ENCODE measurements around the gene SEBOX. TPM values are rescaled to one million over a fixed set of nuclear protein-coding genes. Genes with fewer than 3 reads are reported as not detected.

SEBOX gene
- total RNA-seq, 4 donors from 2014 or later, result not detected

- intact Hi-C loops (cut with DNase I), result loop anchor here (10.0 kb wide), 1 partner anchor 286 kb away; the partner anchor contains the start of gene NLK
- WGBS, result 84% methylated on average over 4 of the region's 5 CpGs
- H3K4me1 ChIP-seq, result peaks cover 16 to 24% (median 19%) of the 10 kb centered on the region in 4 donors
- no peak overlapping the region for H3K27ac ChIP-seq (replicated peaks in 1 of 4)
- H3K36me3 ChIP-seq, result peaks cover 32 to 64% (median 51%) of the 10 kb centered on the region in 4 donors
- TF ChIP-seq EP300 (IDR thresholded peaks at IDR 0.05) (no peak), POLR2A (IDR thresholded peaks at IDR 0.05; ENCODE audit: low read depth) (no peak), POLR2AphosphoS5 (IDR thresholded peaks at IDR 0.05) (no peak), CTCF (IDR thresholded peaks at IDR 0.05) (no peak)
- H3K9me3 ChIP-seq, result no peaks in the 10 kb centered on the region
- no peak overlapping the region for H3K4me3 ChIP-seq
- DNase-seq (ENCODE audit: extremely low spot score), result no peak
- no peaks in the 10 kb centered on the region for H3K27me3 ChIP-seq
Observed at GRCh38 chr17:28330671-28331070, 34.3 kb downstream of the SEBOX start.

GRCh38 chr17:28328325-28328724 lies 36.7 kb downstream of the SEBOX start:
- intact Hi-C loops (cut with DNase I), result no loop called here
- Histone ChIP-seq H3K4me1 (peaks cover under 1 to 8% (median 4%) of the 10 kb centered on the region in 4 donors), H3K36me3 (peaks cover 32 to 64% (median 51%) of the 10 kb centered on the region in 4 donors)

GRCh38 chr17:28327709-28328108 lies 37.3 kb downstream of the SEBOX start:
- intact Hi-C loops (cut with DNase I), result no loop called here
- H3K9me3 ChIP-seq, result no peaks in the 10 kb centered on the region
- TF ChIP-seq CTCF (IDR thresholded peaks at IDR 0.05), result no peak
- no peak for TF ChIP-seq POLR2AphosphoS5 (IDR thresholded peaks at IDR 0.05)
- TF ChIP-seq POLR2A (IDR thresholded peaks at IDR 0.05; ENCODE audit: low read depth), result no peak
- TF ChIP-seq EP300 (IDR thresholded peaks at IDR 0.05), result no peak
- 61% methylated on average over 3 of the region's 3 CpGs for WGBS
- H3K27ac ChIP-seq (replicated peaks in 1 of 4), result no peak overlapping the region
- DNase-seq (ENCODE audit: extremely low spot score), result no peak
- H3K27me3 ChIP-seq, result no peaks in the 10 kb centered on the region
- H3K36me3 ChIP-seq, result peaks cover 32 to 64% (median 51%) of the 10 kb centered on the region in 4 donors
- H3K4me3 ChIP-seq, result no peak overlapping the region
- peaks cover 0 to 2% (median 0%) of the 10 kb centered on the region in 4 donors for H3K4me1 ChIP-seq

More at GRCh38 chr17:28328325-28328724, 36.7 kb downstream of the SEBOX start:
- no peaks in the 10 kb centered on the region for H3K27me3 ChIP-seq
- H3K4me3 ChIP-seq, result no peak overlapping the region
- H3K27ac ChIP-seq (replicated peaks in 1 of 4), result no peak overlapping the region
- WGBS, result 74% methylated on average over 4 of the region's 4 CpGs
- TF ChIP-seq POLR2A (IDR thresholded peaks at IDR 0.05; ENCODE audit: low read depth), result no peak
- TF ChIP-seq POLR2AphosphoS5 (IDR thresholded peaks at IDR 0.05), result no peak
- TF ChIP-seq CTCF (IDR thresholded peaks at IDR 0.05), result no peak
- TF ChIP-seq EP300 (IDR thresholded peaks at IDR 0.05), result no peak
- no peaks in the 10 kb centered on the region for H3K9me3 ChIP-seq
- DNase-seq (ENCODE audit: extremely low spot score), result no peak

GRCh38 chr17:28327031-28327607 lies 37.9 kb downstream of the SEBOX start:
- intact Hi-C loops (cut with DNase I), result no loop called here
- Histone ChIP-seq H3K4me3 (no peak overlapping the region), H3K4me1 (no peaks in the 10 kb centered on the region), H3K9me3 (no peaks in the 10 kb centered on the region), H3K27ac (replicated peaks in 1 of 4) (no peak overlapping the region), H3K36me3 (peaks cover 32 to 62% (median 50%) of the 10 kb centered on the region in 4 donors), H3K27me3 (no peaks in the 10 kb centered on the region)
- TF ChIP-seq CTCF (IDR thresholded peaks at IDR 0.05), result no peak
- no peak for DNase-seq (ENCODE audit: extremely low spot score)
- WGBS, result 89% methylated on average over 9 of the region's 9 CpGs

GRCh38 chr17:28326114-28326513 lies 38.9 kb downstream of the SEBOX start:
- 95% methylated on average over 7 of the region's 7 CpGs for WGBS
- Histone ChIP-seq H3K9me3 (no peaks in the 10 kb centered on the region), H3K4me3 (no peak overlapping the region), H3K4me1 (no peaks in the 10 kb centered on the region), H3K27me3 (no peaks in the 10 kb centered on the region), H3K36me3 (peaks cover 24 to 52% (median 40%) of the 10 kb centered on the region in 4 donors), H3K27ac (replicated peaks in 1 of 4) (no peak overlapping the region)
- no peak for DNase-seq (ENCODE audit: extremely low spot score)
- intact Hi-C loops (cut with DNase I), result no loop called here
- no peak for TF ChIP-seq EP300 (IDR thresholded peaks at IDR 0.05)
- TF ChIP-seq CTCF (IDR thresholded peaks at IDR 0.05), result no peak
- no peak for TF ChIP-seq POLR2A (IDR thresholded peaks at IDR 0.05; ENCODE audit: low read depth)
- TF ChIP-seq POLR2AphosphoS5 (IDR thresholded peaks at IDR 0.05), result no peak

Data from esophagus muscularis mucosa (tissue), 4 donors.